ENCODE data around the gene ROBO1.
"Not testable (repeated sequence)": the region's sequence is repeated elsewhere in the genome, so short reads cannot be mapped to it uniquely, and the experiment has no call there.

DNA sequence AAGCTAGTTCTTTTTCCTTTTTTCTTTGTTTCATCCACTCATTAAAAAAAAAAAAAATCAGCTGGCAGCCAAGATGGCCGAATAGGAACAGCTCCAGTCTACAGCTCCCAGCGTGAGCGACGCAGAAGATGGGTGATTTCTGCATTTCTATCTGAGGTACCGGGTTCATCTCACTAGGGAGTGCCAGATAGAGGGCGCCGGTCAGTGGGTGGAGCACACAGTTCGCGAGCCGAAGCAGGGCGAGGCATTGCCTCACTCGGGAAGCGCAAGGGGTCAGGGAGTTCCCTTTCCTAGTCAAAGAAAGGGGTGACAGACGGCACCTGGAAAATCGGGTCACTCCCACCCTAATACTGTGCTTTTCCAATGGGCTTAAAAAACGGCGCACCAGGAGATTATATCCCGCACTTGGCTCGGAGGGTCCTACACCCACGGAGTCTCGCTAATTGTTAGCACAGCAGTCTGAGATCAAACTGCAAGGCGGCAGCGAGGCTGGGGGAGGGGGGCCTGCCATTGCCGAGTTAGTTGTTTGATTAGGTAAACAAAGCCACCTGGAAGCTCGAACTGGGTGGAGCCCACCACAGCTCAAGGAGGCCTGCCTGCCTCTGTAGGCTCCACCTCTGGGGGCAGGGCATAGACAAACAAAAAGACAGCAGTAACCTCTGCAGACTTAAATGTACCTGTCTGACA, 1092.5 kb downstream of the ROBO1 start:
- TF ChIP-seq, protein P1, sequence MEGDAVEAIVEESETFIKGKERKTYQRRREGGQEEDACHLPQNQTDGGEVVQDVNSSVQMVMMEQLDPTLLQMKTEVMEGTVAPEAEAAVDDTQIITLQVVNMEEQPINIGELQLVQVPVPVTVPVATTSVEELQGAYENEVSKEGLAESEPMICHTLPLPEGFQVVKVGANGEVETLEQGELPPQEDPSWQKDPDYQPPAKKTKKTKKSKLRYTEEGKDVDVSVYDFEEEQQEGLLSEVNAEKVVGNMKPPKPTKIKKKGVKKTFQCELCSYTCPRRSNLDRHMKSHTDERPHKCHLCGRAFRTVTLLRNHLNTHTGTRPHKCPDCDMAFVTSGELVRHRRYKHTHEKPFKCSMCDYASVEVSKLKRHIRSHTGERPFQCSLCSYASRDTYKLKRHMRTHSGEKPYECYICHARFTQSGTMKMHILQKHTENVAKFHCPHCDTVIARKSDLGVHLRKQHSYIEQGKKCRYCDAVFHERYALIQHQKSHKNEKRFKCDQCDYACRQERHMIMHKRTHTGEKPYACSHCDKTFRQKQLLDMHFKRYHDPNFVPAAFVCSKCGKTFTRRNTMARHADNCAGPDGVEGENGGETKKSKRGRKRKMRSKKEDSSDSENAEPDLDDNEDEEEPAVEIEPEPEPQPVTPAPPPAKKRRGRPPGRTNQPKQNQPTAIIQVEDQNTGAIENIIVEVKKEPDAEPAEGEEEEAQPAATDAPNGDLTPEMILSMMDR (IDR thresholded peaks at IDR 0.05) = not testable (repeated sequence)
- not testable (repeated sequence) for TF ChIP-seq POLR2A (IDR thresholded peaks at IDR 0.05)

All from right lobe of liver (tissue), 4 donors.